Left lobe of liver (tissue), 2 donors: Measurements from ENCODE around the gene RAB5B. TPM values are rescaled to one million over a fixed set of nuclear protein-coding genes. Genes with fewer than 3 reads are reported as not detected.
"Not testable (repeated sequence)": the region's sequence is repeated elsewhere in the genome, so short reads cannot be mapped to it uniquely, and the experiment has no call there.

Experiments
- ATAC-seq: fragments of 200-7000 bp; cut with Tn5 transposase; one replicate; pipeline ENCODE4 v1.9.1; 2020; ENCODE audit warnings: mild to moderate bottlenecking, moderate library complexity
- DNase-seq: peaks from one replicate; pipeline ENCODE4 v3.0.0-alpha.2; 2020; ENCODE audit warnings: low spot score
- total RNA-seq: library from RNA; stranded (reverse); gene quantifications from one replicate; pipeline ENCODE4 v1.2.1, GENCODE V29; 2021
- donor health status: DM: no; HTN: no; CAD: no; lungs with moderate emphysema.
- donor health status: DM: no; HTN: yes; CAD: no.

The RAB5B gene
- total RNA-seq, 1 donor from 2014 or later, result 46.5 TPM

DNA sequence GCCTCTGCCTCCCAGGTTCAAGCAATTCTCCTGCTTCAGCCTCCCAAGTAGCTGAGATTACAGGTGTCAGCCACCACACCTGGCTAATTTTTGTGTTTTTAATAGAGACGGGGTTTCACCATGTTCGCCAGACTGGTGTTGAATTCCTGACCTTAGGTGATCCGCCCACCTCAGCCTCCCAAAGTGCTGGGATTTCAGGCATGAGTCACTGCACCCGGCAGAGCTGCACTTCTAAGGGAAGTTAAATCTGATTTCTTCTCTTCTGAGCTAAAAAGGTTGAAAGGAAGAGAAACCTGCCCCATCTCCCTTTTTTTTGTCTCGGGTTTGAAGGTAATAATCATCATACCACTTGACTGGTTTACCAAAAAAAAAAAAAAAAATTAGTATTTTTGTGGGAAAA lies 8.0 kb downstream of the RAB5B start:
- not testable (repeated sequence) for ATAC-seq, DNase-seq

GRCh38 chr12:55982319-55982936 lies 8.6 kb downstream of the RAB5B start:
- no peak for DNase-seq
- no peak for ATAC-seq

DNA sequence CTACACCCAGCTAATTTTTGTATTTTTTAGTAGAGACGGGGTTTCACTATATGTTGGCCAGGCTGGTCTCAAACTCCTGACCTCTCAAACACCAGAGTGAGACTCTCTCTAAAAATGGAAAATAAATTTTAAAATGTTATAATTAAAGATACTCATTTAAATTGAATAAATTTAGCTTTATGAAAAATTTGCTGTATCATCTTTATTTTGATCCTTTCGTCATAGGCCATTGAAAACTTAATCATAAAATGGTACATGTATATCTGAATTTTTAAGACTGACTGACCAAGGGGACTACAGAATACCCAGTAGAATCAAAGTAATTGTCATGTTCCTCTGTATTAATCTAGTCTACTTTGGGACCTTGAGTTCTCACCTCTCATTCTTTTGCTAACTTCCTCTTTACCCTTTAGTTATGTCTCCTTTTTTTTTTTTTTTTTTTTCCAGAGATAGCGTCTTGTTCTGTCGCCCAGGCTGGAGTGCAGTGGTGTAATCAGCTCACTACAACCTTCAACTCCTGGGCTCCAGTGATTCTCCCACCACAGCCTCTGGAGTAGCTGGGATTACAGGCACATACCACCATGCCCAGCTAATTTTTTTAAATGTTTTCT lies 9.5 kb downstream of the RAB5B start:
- no peak for ATAC-seq
- no peak for DNase-seq

DNA sequence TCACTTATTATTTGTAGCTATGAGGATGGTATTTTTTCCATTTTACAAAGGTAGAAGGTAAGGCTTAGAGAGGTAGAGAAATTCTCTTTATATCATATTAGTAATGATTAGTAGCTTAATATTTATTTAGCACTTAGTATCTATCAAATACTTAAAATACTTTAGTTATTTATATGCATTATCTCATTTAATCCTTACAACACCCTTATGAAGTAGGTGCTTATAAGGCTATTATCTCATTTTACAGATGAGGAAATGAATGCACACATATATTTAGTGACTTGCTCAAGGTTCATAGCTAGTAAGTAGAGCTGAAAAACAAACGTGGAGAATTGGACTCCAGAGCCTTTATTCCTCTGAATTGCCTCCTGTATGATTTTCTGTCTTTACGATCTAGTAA lies 11.0 kb downstream of the RAB5B start:
- no peak for ATAC-seq
- no peak for DNase-seq

DNA sequence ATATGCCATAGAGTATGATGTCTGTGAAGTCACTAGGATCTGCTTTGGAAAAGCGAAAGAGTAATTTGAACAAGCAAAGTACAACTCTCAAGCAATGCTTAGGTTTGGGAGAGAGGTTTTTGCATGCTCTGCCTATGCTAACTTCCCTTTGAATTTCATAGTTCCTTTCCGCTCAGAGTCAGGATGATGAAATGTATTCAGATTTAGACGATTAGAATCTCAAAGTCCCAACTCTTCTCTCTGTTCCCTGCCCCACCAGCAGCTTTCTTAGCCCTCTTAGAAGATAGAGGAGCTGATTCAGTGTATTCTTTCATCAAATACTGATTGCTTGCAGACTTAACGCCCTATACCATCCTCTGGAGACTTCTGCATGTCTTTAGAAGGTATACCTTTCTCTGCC lies 11.5 kb downstream of the RAB5B start:
- ATAC-seq, result no peak
- DNase-seq, result no peak

GRCh38 chr12:55985976-55986375 lies 12.1 kb downstream of the RAB5B start:
- not testable (repeated sequence) for ATAC-seq, DNase-seq

- ATAC-seq, result no peak
These were observed 17.2 kb downstream of the RAB5B start for GRCh38 chr12:55991110-55991509.

DNA sequence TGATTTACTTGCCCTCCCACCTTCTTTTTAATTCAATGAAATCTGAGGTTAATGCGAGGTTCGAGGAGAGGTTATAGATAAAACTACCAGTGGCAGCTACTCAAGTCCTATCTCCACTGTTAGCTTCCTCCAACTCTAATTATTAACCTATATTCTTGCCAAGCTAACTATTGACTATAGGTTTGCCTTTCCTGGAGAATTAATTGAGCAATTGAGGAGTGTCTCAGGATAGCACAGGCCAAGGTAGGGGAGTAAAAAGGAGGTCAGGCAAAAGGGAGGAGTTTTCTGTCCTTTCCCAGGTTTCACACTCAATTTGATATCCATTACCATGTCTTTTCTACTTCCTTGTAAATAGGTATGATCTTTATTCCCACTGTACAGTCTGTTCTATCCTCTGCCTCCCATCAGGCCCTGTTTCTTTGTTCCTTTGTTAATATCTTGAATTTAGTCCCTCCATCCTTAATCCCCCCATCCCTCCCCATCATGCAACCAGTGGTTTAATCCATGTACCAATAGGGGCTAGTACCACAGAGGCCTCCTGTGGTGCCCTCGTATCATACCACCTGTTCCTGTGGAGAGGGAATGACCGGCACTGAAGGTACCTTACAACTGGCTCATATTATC lies 19.5 kb downstream of the RAB5B start:
- DNase-seq (no peak), ATAC-seq (no peak)

More at GRCh38 chr12:55991110-55991509, 17.2 kb downstream of the RAB5B start:
- DNase-seq, result no peak

DNA sequence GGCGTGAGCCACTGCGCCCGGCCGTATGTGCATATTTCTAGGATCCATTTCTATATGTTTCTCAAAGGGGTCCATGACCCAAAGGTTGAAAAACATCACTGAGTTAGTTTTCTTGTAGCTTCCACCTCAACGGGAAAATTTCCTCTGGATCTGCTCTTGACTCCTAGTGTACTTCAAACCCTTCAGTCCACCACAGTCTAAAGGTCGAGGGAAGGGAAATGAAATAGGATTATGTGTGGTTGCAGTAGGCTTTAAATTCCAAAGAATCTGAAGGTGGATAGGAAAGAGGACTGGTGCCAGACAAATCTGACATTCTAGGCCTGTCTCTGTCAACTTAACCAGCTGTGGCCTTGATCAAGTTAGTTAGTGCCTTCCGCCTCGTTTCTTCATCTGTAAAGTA lies 21.5 kb downstream of the RAB5B start:
- DNase-seq, result no peak
- ATAC-seq, result peak; percentile 4

DNA sequence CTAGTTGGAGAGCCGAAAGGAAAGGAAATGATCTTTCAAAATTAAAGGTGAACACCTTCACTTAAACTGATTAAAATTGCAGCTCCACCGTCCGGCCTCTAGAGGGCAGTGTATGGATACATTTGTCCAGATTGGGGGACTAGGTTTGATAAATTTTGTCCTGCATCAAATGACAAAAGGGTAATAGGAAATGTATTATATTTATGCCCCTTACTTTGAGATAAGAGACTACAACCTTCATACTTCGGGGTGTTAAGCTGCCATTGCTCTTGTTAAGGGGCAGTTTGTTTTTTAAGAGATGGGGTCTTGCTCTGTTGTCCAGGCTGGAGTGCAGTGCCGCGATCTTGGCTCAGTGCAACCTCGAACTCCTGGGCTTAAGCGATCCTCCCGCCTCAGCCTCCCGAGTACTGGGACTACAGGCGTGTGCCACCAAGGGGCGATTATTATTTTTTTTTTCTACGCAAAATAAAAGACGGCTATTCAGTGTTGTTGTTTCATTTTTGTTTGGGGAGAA lies 22.4 kb downstream of the RAB5B start:
- ATAC-seq, result peak; percentile 59

DNA sequence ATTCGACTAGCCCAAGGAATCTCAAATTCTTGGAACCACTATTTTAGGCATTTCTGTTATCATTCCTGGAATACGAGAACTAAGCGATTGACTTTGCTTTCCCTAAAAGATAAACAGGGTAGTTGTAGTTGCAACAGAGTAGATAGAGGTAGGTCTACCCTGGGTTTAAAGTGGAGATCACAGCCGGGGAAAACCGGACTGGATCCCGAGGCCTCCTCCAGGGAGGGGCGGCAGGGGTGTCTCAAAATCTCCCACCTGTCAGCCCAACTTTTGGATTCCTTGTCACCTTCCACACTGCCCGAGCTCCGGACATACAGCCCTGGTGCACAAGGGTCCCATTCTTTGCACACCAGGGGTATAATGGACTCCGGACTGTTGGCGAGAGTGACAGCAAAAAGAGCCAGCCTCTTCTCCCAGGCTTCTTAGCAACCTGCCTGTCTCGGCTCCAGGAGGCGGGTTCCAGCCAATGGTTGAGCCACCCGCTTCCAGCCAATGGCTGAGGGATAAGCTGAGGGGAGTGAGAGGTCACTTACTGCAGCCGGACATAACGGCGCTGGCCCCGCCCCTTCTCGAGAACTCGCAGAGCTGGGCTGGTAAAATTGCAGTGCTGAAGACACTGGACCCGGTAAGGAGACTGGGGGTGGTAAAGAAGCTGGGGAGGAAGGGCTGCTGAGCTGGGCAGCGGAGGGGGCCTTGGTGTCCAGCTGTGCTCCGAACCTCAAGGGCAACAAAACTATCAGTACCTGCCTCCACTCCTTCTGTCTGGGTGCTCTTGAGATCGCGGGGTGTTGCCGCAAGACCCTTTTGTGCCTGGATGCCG lies 23.0 kb downstream of the RAB5B start, which contains the start of gene SUOX:
SUOX (plus strand) TSS at position 562 of the 820 bp plus-strand sequence. CDS start 4,946 bp downstream, outside the sequence.
- peak; percentile 98 for DNase-seq
- peak; percentile 92 for ATAC-seq

More for the DNA sequence above, 22.4 kb downstream of the RAB5B start:
- DNase-seq, result peak; percentile 64

GRCh38 chr12:55997535-55997859 lies 23.6 kb downstream of the RAB5B start:
- peak; percentile 49 for ATAC-seq
- no peak for DNase-seq

- not testable (repeated sequence) for ATAC-seq, DNase-seq
These were observed 25.6 kb downstream of the RAB5B start for GRCh38 chr12:55999522-55999921.

DNA sequence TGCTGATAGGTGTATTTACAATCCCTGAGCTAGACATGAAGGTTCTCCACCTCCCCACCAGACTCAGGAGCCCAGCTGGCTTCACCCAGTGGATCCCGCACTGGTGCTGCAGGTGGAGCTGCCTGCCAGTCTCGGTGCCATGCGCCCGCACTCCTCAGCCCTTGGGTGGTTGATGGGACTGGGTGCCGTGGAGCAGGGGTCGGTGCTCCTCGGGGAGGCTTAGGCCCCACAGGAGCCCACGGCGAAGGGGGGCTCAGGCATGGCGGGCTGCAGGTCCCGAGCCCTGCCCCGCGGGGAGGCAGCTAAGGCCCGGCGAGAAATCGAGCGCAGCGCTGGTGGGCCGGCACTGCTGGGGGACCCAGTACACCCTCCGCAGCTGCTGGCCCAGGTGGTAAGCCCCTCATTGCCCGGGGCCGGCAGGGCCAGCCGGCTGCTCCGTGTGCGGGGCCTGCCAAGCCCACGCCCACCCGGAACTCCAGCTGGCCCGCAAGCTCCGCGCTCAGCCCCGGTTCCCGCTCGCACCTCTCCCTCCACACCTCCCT lies 26.2 kb downstream of the RAB5B start:
- DNase-seq, ATAC-seq: not testable (repeated sequence)

DNA sequence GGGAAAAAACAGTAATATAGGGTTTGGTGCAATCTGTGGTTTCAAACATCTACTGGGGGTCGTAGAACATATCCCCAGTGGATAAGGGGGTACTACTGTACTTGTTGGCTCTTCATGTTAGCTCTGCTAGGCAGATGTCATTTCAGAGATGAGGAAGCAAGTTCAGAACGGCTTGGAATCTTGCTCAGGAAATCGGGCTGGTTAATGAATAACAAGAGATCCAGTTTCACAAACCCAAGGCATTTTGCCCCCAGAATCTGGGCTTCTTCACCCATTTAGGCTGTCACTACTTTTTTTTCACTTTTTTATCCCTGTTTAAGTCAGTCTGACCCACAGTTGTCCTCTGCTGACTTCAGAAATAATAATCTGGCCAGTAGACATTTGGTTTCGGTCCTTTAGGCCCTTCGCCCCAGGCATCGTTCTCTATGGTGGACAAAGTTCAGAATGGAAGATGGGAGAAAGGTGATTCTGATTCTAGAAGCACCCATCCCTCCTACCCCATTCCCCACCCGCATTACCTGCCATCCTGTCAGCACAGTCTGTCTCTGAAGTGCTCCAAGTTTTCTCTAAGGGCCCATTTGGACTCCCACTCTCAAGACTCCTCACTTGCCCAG lies 27.7 kb downstream of the RAB5B start:
- DNase-seq (no peak), ATAC-seq (peak; percentile 29)

DNA sequence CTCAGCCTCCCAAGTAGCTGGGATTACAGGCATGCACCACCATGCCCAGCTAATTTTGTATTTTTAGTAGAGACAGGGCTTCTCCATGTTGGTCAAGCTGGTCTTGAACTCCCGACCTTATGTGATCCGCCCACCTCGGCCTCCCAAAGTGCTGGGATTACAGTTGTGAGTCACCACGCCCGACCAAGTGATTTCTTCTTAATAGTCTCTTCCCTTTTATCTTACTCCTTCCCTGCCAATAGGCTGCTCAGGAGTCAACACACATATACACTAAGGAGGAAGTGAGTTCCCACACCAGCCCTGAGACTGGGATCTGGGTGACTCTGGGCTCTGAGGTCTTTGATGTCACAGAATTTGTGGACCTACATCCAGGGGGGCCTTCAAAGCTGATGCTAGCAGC lies 29.5 kb downstream of the RAB5B start:
- DNase-seq, ATAC-seq: not testable (repeated sequence)

- DNase-seq (no peak), ATAC-seq (no peak)
These were observed 30.3 kb downstream of the RAB5B start for GRCh38 chr12:56004211-56004610.

DNA sequence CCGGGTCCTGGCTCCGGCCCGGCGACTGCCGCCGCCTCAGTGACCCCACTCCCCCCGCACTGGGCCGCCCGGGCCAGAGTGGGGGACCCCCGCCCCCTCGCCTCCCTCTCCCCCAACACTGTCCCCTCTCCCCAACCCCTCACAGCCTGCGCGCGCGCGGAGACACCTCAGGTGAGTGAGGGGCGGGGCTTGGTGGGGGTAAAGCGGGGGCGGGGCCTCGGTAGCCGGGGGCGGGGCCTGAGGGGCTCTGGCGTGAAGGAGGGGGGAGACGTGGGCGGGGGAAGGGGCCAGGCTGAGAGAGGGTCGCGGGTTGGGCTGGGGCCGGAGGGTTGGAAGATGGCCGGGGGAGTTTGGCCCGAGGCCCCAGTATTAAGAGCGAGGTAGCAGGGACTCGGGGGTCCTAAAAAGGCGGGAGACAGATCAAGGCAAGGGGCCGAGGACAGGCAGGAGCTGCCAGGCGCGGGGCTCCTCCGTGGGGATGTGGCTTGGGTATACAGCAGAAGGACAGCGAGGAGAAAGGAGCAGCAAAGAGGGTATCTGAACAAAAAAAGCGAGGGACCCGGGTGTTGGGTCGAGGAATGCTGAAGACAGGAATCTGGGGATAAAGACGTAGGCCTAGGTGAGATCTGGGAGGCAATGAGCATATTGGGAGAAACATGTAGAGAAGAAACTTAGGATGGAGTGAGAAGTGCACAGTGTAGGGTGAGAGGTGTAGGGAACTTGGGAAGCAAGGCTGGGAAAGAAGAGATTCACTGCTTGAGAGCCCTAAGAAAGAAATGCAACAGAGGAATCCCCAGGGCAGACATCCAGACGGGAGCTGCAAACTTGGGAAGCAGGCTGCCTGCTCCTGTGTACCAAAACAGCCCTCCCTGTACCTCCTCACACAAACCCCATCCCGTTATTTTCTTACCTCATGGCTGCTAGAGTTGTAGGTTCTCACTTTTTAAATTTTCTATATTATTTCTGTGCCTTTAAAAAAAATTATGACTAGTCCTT lies 34.0 kb downstream of the RAB5B start:
- peak; percentile 85 for ATAC-seq
- peak; percentile 66 for DNase-seq

GRCh38 chr12:56010111-56010570 lies 36.3 kb downstream of the RAB5B start:
- ATAC-seq, result no peak
- no peak for DNase-seq
